PC-9 (cell line): ENCODE measurements around the gene PNISR. TPM values are rescaled to one million over a fixed set of nuclear protein-coding genes. Genes with fewer than 3 reads are reported as not detected.

Source experiments
- BruUV-seq: library from RNA; stranded (reverse); fragments of 400-500 nt; replicated peaks from 2 replicates; lab custom pipeline; 2021; lab: Mats Ljungman, UMichigan
- CTCF ChIA-PET: fragments of 300-600 bp; sonication (Branson Sonifier 250); formaldehyde crosslinking; loops from one replicate; lab custom pipeline; 2022; ENCODE audit warnings: antibody characterized with exemption; lab: Charles Lee
- POLR2A ChIA-PET: fragments of 300-600 bp; sonication (Branson Sonifier 250); formaldehyde crosslinking; loops from one replicate; lab custom pipeline; 2022; ENCODE audit warnings: antibody characterized with exemption; ENCODE audit not compliant: unreplicated experiment; lab: Charles Lee
- DNase-seq, 2 experiments: peaks; one replicate each; pipeline versions ENCODE4 v3.0.0 to v3.0.0-alpha.2; 2015 to 2022; ENCODE audit warnings: mixed read lengths in 1 of 2
- H2AFZ ChIP-seq: fragments of 200-600 bp; sonication (generic); 2 replicates; pipeline ENCODE4 v1.8.1; 2017; ENCODE audit warnings: antibody characterized with exemption
- H3F3A ChIP-seq: fragments of 200-600 bp; sonication (generic); 2 replicates; pipeline ENCODE4 v1.8.1; 2017; ENCODE audit warnings: antibody characterized with exemption, mild to moderate bottlenecking, low read depth; ENCODE audit not compliant: insufficient read depth
- H3K27ac ChIP-seq: fragments of 200-600 bp; sonication (generic); 2 replicates; pipeline ENCODE4 v1.6.1; 2016; ENCODE audit warnings: mixed run types
- H3K27me3 ChIP-seq: fragments of 200-600 bp; sonication (generic); 2 replicates; pipeline ENCODE4 v1.6.1; 2016; ENCODE audit warnings: low read depth, mixed run types; ENCODE audit not compliant: insufficient read depth
- H3K36me3 ChIP-seq: fragments of 200-600 bp; sonication (generic); 2 replicates; pipeline ENCODE4 v1.6.1; 2016; ENCODE audit warnings: low read depth, mixed run types
- H3K4me1 ChIP-seq: fragments of 200-600 bp; sonication (generic); replicated peaks from 2 replicates; pipeline ENCODE4 v1.6.1; 2016; ENCODE audit warnings: mixed run types; ENCODE audit not compliant: insufficient read depth
- H3K4me2 ChIP-seq: fragments of 200-600 bp; sonication (generic); 2 replicates; pipeline ENCODE4 v1.6.1; 2017; ENCODE audit warnings: mixed run types
- H3K4me3 ChIP-seq: fragments of 200-600 bp; sonication (generic); 2 replicates; pipeline ENCODE4 v1.6.1; 2016; ENCODE audit warnings: mixed run types
- H3K79me2 ChIP-seq: fragments of 200-600 bp; sonication (generic); 2 replicates; pipeline ENCODE4 v1.6.1; 2017; ENCODE audit warnings: low read depth, mixed run types
- H3K9me2 ChIP-seq: fragments of 200-600 bp; sonication (generic); 2 replicates; pipeline ENCODE4 v1.8.1; 2017; ENCODE audit warnings: mild to moderate bottlenecking; ENCODE audit not compliant: insufficient read depth
- H3K9me3 ChIP-seq: fragments of 200-600 bp; sonication (generic); 2 replicates; pipeline ENCODE4 v1.8.1; 2016; ENCODE audit warnings: low read depth; ENCODE audit not compliant: insufficient read depth
- H4K20me1 ChIP-seq: fragments of 200-600 bp; sonication (generic); 2 replicates; pipeline ENCODE4 v1.8.1; 2017; ENCODE audit not compliant: insufficient read depth
- EZH2 ChIP-seq: fragments of 200-600 bp; sonication (generic); IDR thresholded peaks from 2 replicates; pipeline ENCODE4 v1.8.0; 2017; ENCODE audit warnings: antibody characterized with exemption, low read depth
- intact Hi-C: fragments of 100-400 bp; cut with micrococcal nuclease; formaldehyde crosslinking; loops from one replicate; pipeline ENCODE4 v1.10.0; 2022; ENCODE audit not compliant: unreplicated experiment
- total RNA-seq: library from RNA; stranded (reverse); gene quantifications from 2 replicates; pipeline ENCODE4 v1.2.3, GENCODE V29; 2021
- TF ChIP-seq, protein P1 (sequence below): fragments of 200-600 bp; sonication (generic); conservative IDR thresholded peaks from 2 replicates; pipeline ENCODE4 v1.6.1; 2017; ENCODE audit warnings: mixed run types, antibody characterized with exemption, mild to moderate bottlenecking, moderate library complexity

PNISR gene
- total RNA-seq, 1 experiment from 2014 or later = 110 TPM

DNA sequence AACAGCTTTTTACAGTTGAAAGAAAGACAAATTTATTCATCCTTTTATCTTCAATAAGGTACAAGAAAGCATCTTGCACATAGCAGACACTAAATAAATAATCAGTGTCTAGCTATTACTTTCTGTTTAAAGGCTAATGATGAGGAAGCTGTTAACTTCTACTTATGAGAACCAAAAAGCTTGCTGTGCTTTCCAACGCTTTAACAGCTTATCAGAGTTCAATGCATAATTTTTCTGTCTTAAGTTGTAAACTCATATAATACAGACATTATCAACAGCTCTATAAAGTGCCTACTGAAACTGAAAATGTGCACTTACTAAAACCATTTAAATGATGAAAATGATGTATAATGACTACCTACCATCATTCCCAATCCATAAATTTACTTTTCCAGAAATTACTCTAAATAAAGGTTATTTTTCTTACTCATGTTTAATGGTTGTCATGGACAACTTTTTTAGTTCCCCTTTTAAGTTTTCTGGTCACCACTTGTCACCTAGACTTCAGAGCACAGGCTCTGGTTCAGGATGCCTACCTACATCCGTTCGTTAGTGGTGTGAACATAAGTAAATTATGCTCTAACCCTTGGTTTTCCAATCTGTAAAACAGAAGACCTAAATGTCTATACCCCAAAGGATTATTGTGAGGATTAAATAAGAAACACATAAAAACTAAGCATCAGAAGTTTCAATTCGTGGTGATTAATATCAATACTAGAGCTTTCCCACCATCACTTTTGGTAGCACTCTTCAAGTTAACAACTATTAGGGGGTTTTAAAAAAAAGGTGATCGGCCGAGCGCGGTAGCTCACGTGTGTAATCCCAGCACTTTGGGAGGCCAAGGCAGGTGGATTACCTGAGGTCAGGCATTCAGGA is 8.0 kb downstream of the PNISR start:
- no TSS peak for BruUV-seq
- Histone ChIP-seq H3K9me2 (no peaks in the 10 kb centered on the region), H2AFZ (no peak overlapping the region), H3K4me1 (no peaks in the 10 kb centered on the region), H3K36me3 (peaks cover 20% of the 10 kb centered on the region; the same call in 1 of the 2 replicates), H3K27me3 (no peaks in the 10 kb centered on the region), H4K20me1 (peaks cover 94% of the 10 kb centered on the region), H3K4me2 (no peak overlapping the region), H3K9me3 (no peaks in the 10 kb centered on the region), H3K79me2 (peaks cover 98% of the 10 kb centered on the region), H3K4me3 (no peak overlapping the region), H3F3A (no peaks in the 10 kb centered on the region), H3K27ac (no peak overlapping the region)
- intact Hi-C loops = no loop called here
- no peak for DNase-seq
- POLR2A ChIA-PET = no interaction called here
- CTCF ChIA-PET = no interaction called here
- TF ChIP-seq, protein P1, sequence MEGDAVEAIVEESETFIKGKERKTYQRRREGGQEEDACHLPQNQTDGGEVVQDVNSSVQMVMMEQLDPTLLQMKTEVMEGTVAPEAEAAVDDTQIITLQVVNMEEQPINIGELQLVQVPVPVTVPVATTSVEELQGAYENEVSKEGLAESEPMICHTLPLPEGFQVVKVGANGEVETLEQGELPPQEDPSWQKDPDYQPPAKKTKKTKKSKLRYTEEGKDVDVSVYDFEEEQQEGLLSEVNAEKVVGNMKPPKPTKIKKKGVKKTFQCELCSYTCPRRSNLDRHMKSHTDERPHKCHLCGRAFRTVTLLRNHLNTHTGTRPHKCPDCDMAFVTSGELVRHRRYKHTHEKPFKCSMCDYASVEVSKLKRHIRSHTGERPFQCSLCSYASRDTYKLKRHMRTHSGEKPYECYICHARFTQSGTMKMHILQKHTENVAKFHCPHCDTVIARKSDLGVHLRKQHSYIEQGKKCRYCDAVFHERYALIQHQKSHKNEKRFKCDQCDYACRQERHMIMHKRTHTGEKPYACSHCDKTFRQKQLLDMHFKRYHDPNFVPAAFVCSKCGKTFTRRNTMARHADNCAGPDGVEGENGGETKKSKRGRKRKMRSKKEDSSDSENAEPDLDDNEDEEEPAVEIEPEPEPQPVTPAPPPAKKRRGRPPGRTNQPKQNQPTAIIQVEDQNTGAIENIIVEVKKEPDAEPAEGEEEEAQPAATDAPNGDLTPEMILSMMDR = no peak
- no peak for TF ChIP-seq EZH2

DNA sequence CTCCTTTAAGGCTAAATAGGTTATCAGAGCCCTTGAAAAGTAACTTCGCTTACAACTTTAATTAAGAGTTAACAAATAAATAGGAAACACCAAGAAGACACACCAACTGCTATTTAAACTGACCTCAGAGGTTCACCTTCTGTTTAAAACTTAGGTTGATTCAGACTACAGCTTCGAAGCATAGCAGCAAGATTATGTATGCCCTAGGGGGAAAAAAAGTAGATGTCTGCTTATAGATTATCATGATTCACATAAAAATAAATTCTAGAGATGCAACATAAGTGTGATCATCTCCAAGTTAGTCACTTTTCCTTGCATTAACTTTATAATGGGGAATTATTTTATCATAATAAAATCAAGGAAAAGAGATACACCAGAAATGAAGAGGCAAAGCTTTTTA is 8.9 kb downstream of the PNISR start:
- Histone ChIP-seq H3K9me3 (no peaks in the 10 kb centered on the region), H3K9me2 (no peaks in the 10 kb centered on the region), H3K4me3 (no peak overlapping the region), H3K79me2 (peaks cover 98% of the 10 kb centered on the region), H3K27ac (no peak overlapping the region), H3F3A (no peaks in the 10 kb centered on the region), H3K4me2 (no peak overlapping the region), H2AFZ (no peak overlapping the region), H3K36me3 (peaks cover 25% of the 10 kb centered on the region), H3K27me3 (no peaks in the 10 kb centered on the region), H3K4me1 (no peaks in the 10 kb centered on the region), H4K20me1 (peaks cover 94% of the 10 kb centered on the region)
- POLR2A ChIA-PET = no interaction called here
- DNase-seq = no peak
- CTCF ChIA-PET = no interaction called here
- intact Hi-C loops = no loop called here
- TF ChIP-seq, protein P1 = no peak
- TF ChIP-seq EZH2 = no peak
- no TSS peak for BruUV-seq

DNA sequence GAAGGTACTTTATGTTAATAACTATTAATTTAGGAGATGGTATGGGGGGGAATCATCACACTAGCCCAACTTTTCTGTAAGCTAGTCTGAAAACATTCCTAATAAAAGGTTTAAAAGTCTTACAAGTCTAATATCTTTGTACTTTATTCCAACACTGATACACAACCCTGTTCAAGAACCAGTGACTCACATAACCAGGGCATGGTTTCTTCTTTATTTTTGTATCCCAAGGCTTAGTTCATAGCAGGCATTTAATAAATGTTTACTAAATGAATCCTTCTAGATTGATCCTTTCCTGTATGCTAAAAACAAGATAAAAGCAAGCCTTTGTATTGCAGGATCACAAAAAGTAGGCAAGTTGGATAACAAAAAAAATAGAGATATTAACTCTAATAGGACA is 9.7 kb downstream of the PNISR start:
- Histone ChIP-seq H2AFZ (no peak overlapping the region), H3K4me2 (no peak overlapping the region), H3K4me3 (no peak overlapping the region), H3K27me3 (no peaks in the 10 kb centered on the region), H4K20me1 (peaks cover 90% of the 10 kb centered on the region), H3K27ac (no peak overlapping the region), H3K4me1 (no peaks in the 10 kb centered on the region), H3K36me3 (peaks cover 32% of the 10 kb centered on the region), H3K9me2 (no peaks in the 10 kb centered on the region), H3F3A (no peaks in the 10 kb centered on the region), H3K9me3 (no peaks in the 10 kb centered on the region), H3K79me2 (peaks cover 93% of the 10 kb centered on the region)
- TF ChIP-seq, protein P1 = no peak
- TF ChIP-seq EZH2 = no peak
- no peak for DNase-seq
- intact Hi-C loops = no loop called here
- POLR2A ChIA-PET = no interaction called here
- CTCF ChIA-PET = no interaction called here
- BruUV-seq = no TSS peak
